ENCODE data around the gene LDLRAD3.
"Not testable (repeated sequence)": the region's sequence is repeated elsewhere in the genome, so short reads cannot be mapped to it uniquely, and the experiment has no call there.

The LDLRAD3 gene

DNA sequence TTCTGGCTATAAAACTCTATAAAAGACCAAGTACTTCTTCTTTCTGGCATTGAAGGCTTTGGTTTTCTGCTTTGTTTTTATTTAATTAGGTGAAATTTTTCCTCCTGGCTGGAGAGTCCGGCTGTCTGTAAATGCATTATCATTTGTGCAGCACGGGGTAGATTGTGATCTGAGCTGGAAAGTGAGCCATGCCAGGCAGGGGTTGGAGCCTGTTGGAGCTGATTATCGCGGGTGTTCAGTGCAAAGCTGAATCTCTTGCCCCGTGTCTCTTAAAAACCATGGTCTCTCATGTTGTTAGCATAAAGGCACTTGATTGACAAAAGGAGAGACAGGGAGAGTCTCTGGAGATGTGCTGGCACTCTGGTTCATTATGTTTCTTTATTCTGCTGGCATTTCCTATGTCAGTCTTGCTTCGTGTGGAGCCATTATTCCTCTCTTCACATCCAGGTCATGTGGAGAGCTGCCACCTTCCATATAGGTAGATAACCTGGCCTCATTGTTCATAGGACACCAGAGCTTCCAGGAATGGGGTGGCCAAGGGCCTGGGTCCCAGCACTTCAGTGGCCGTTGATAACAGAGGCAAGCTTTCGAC is 75.2 kb downstream of the LDLRAD3 start:
- no peak for DNase-seq (ENCODE audit: low read depth)

DNA sequence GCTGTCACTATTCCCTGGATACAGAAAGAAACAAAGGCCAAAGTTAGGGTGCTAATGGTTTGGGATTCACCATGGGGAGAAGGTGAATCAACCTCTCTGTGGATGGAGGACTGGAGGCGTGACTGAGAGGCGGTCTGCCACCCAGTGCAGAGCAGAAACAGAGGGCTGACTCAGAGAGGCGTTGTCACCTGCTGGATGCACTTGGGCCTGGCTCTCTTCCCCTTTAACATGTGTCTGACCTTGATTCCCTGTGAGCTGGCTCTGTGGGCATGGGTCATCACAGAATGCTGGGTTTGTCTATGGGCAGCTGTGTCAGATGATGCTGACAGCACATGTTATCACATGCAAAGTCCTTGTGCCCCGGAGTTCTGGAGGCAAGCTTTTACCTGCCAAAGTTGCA is 75.9 kb downstream of the LDLRAD3 start:
- DNase-seq (ENCODE audit: low read depth), result no peak

DNA sequence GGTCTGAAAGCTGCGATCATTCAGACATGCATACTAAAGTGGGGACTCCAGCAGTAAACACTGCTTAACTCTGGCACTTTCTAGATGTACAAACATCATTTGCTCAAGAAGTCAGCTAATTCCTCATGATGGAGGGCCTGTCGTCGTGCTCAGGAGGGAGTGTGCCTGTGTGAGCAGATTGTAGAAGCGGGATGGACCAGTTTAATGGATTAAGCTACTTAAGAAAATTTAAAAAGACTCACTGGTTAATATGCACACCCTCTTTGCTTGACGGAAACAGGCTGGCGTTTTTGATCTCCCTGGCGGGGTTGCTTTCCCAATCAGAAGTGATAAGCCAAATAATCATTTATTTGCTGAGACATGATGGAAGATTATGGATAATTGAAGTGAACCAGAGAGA is 79.0 kb downstream of the LDLRAD3 start:
- DNase-seq (ENCODE audit: low read depth), result no peak

DNA sequence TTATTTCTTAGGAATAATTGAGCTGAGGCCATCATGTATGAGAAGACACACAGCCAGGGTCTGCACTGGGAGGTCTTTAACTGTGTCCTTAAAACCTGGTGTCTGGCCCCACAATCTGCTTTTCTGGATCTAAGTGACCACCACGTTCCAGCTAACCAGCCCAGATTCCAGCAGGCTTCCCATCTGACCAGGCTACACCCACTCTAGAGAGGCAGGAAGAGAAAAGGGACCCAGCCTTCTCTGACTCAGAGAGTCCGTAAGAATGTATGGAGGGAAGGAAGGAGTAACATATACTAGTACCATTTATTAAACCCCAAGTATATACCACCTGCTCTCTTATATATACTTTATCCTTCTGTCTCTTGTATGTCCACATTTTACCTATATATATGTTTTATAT is 80.1 kb downstream of the LDLRAD3 start:
- DNase-seq (ENCODE audit: low read depth), result no peak

DNA sequence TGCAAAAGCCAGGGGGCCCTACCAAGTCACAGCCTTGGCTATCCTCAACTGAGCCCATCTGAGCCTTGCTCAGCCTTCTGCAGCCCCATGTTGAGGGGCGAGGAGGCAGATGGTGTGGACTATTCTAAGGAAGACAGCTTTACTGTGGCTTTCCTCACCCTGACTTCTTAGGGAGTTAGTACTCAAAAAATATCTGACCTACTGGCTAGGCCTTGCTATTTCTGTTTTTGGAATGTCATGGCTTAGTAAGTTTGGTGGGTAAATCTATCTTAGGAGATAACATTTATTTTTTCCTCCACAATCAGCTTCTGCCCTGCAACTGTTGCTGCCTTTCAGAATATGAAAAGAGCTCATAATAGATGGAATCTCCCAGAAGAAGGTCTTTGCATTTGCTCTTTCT is 80.9 kb downstream of the LDLRAD3 start:
- DNase-seq (ENCODE audit: low read depth), result no peak

DNA sequence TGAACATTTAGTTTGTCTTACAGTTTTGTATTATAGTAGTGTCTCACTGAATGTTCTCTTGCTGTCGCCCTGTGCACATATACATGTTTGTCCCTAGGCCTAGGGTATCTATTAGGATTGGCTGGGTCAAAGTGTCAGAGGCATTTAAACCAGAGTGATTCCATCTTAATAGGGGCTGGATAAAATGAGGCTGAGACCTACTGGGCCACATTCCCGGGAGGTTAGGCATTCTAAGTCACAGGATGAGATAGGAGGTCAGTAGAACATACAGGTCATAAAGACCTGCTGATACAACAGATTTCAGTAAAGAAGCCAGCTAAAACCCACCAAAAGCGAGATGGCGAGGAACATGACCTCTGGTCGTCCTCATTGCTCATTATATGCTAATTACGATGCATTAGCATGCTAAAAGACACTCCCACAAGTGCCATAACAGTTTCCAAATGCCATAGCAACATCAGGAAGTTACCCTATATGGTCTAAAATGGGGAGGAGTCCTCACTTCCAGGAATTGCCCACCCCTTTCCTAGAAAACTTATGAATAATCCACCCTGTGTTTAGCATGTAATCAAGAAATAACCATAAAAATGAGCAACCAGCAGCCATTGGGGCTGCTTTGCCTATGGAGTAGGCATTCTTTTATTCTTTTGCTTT is 82.6 kb downstream of the LDLRAD3 start:
- no peak for DNase-seq (ENCODE audit: low read depth)

DNA sequence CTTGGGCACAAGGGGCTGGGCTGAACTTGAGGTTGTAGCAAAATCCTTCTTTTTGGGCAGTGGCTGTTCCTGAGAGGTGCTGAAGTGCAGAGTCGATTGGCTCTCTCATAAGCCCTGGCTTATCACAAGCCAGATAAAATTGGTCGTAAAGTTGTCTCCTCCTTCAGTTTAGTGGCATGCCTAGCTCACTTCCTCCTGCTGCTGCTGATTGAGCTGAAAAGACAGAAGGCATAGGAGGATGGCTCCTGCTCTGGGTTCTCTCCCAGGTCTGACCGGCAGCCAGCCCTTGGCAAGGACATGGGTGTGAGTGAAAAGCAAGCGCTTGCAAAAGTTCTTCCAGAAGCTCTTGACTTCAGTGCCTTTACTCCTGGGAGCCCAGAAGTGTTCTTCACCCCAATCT is 83.9 kb downstream of the LDLRAD3 start:
- DNase-seq (ENCODE audit: low read depth), result no peak

DNA sequence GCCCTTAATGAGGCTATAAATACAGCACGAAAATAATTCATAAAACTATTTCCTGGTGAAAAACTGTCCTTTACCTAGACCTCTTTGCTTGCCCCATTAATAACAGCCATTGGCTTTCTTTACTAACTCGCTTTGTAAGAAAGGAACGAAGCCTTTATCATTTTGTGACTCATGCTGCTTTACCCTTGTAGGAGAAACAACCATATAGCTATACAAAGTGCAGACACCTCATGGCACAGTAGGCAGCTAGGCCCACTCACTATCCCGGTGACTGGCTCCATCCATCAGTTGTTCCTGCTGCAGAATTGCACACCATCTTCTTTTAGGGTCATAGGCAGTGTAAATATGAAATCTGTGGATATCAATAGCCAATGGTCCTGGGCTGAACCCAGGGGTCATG is 85.8 kb downstream of the LDLRAD3 start:
- DNase-seq (ENCODE audit: low read depth), result no peak

DNA sequence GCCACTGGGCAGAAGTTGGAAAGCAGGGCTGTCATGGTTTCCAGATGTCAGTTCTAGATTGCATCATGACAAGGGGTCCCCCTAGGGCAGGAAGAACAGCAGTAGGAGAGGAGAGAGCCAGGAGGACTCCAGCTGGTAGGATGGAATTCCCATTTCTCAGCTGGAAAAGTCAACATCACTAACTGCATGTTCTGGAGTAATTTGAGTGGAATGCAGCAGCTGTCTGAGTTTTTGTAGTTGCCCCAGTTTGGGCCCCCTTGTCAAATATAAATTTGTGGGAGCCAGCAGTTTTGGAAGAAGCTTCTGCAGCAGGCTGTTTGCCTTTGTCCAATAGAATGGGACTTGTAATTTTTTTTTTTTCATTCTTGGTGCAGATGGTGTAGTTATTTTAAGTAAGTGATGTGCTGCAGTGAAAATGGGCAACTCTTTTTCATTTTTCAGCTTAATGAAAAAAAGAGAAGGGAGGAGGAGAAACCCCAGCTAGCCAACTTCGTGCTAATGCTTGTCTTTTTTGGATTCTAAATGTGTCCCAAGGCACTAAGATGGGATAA is 86.9 kb downstream of the LDLRAD3 start:
- DNase-seq (ENCODE audit: low read depth), result no peak

DNA sequence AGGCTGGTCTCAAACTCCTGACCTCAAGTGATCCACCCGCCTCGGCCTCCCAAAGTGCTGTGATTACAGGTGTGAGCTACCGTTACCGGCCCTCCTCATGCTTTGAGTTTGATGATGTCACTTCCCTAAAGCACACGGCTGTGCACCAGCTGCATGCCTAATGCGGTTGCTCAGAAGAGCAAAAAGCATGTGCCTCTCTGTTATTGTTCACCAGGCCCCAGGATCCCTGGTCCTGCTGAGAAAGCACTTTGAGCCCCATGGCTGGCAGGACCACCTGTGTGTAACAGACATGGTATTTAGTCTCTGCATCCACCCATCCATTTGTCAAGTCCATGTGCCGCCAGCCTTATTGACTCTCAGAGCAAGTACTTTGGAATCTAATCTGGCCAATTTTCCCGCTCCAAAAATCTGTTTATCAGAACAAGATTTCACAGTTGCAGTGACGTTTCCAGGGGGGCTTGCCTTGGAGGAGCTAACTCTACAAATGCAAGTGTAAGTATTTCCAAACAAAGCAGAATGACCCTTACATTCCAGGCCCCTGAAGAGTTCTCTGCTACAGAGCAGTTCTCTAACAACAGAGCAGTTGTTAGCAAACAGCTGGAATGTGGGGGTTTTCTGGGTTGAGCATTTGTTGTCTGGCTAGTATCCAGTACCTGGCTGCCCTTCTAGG is 89.4 kb downstream of the LDLRAD3 start:
- no peak for DNase-seq (ENCODE audit: low read depth)

DNA sequence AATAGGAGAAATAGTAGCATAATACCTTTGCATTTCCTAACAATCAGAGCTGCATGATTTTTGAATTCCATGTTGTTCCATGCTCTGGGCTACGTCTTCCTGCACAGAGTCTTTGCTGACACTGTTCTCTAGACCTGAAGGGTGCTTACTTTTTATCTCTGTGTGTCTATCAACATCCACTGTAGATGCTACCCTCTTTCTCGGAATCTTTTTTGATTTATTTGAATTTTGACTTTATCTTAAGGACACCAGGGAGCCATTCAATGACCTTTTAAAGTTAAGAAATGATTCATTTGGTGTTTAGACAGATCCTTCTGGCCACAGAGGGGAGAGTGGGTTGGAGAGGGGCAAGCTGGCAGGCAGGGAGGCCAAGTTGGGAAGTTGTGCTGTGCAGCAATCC is 90.1 kb downstream of the LDLRAD3 start:
- DNase-seq (ENCODE audit: low read depth), result no peak

DNA sequence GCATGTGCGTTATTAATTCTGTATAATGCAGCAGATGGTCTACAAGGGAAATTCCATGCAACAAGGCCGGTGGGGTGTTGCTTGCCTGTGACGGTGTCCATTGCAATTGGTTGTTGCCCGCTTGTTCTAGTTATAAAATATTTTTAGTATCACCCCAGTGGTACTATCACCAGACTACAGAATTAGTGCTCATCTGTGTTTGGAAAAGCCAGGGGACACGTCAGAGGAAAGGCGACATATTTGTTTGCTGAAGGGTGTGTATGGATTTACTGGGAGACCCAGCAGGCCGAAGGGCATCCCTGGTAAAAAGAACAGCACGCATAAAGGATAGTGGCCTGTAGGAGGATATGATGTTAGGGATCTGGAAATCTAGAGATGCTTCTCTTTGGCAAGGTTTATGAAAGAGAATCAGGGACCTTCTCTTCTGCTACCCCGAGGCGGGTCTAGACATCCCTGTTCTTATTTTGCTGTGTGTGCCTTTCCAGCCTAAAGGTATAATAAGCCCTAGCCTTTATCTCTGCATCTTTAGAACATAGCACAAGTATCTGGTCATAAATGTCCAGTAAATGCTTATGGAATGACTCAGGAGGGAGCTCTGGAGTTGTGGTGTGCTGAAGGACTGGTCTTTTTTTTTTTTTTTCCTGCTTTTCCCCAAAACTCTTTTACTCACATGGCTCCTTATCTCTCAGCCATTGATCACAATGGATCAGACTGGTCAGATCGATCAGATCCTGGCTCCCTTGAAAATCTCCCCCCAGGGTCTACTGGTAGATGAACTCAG is 90.9 kb downstream of the LDLRAD3 start:
- no peak for DNase-seq (ENCODE audit: low read depth)

DNA sequence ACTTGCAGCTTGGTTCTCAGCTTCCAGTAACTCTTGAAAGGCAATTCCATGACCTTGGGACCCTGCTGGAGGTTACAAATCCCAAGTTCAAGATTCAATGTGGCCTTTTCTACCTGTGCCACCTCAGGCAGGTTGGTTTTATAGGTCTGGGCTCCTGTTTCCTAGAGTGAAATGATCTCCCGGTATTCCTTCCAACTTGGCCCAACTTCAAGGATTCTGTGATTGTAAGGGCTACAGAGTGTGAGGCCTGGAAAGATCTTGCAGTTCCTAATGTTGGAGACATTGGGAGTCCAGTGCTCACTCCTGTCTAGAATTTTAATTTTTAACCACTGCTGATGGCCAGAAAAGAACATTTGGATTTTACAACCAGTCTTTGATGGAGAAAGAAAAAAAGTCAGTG is 91.6 kb downstream of the LDLRAD3 start:
- no peak for DNase-seq (ENCODE audit: low read depth)

DNA sequence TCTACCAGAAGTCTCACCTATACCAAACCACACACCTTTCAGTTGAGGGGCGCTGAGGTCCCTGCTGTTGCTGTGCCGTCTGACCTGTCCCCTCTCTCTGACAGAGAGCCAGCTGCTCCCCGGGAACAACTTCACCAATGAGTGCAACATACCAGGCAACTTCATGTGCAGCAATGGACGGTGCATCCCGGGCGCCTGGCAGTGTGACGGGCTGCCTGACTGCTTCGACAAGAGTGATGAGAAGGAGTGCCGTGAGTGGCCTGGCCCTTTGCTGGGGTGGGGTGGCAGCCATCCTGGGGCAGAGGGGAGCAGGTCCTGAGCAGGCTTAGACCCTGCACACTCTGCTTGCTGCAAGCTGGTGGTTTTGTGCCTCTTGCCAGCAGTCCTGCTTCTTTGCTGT is 92.1 kb downstream of the LDLRAD3 start:
- no peak for DNase-seq (ENCODE audit: low read depth)

DNA sequence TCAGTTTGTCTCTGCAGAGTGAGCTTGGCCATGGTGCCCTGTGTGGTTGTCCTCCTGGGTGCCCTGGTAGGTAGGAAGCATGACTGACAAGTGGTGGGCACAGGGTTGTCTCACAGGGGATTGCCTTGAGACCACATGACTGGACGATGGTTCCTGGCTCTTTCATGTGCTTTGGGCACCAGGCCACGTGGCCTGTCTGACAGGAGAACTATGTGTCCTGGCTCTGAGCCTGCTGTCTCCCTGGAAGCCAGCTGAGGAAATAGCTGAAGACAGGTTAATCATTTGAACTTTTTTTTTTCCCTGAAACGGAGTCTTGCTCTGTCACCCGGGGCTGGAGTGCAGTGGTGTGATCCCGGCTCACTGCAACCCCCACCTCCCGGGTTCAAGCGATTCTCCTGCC is 93.2 kb downstream of the LDLRAD3 start:
- DNase-seq (ENCODE audit: low read depth), result no peak

DNA sequence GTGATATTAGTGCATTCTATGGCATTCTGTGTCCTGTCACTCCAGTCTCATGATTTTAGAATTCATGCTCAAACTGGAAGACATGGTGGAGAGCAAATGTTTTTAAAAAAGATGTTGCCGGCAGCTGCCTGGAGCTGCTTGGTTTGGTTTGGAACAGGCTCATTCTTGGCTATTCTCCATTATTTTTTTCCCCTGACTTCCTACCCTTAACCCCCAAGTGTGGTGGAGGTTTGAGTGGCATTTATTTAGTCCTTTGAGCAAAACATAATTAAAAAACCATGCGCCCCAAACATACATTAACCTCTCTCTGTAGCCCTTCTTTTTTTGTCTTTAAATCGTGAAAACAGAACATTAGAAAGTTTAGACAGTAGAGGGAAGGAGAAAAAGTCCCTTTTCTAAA is 94.7 kb downstream of the LDLRAD3 start:
- DNase-seq (ENCODE audit: low read depth), result no peak

DNA sequence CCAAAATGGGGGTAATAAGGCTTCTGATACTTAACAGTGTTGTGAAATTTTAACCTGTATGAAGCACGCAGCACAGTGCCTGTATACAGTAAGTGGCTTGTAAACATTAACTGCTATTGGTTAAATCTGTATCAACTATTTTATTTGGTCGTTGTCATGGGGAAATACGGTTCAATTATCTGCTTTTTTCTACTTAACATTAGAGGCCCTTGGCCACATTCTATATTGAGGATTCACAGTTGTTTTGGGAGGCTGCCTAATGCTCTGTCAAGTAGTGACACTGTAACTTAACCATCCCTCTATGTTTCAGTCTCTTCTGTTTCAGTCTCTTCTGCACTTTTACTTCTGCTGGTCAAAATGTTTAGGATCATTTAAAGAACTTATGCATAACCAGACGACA is 95.6 kb downstream of the LDLRAD3 start:
- DNase-seq (ENCODE audit: low read depth), result no peak

DNA sequence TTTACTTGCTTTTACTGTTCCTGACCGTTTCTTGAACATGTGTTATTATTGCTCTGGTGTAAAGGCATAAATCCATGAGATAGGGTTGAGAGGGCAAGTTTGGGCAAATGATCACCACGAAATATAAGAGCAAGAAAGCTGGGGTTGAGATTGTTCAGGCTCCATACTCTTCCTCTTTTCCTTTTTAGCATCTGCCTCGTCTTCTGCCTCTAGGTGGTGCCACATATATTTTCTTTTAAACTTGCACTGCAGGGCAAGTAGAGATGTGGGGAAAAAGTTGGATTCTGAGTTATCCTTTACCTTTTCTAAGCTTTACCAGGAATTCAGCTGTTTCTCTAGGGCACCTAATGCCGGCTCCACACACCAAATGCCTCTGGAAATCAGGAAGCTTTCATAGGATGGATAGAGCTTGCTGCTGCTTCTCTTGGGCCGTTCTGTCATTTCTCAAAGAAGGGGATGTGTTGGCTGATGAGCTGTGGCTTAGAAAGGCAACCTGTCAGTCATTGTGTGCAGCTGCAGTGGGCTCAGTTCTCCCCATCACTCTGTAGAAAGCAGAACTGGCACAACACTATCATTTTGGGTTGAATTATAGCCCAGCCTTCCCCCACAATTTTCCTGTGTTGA is 98.2 kb downstream of the LDLRAD3 start:
- DNase-seq (ENCODE audit: low read depth), result no peak

DNA sequence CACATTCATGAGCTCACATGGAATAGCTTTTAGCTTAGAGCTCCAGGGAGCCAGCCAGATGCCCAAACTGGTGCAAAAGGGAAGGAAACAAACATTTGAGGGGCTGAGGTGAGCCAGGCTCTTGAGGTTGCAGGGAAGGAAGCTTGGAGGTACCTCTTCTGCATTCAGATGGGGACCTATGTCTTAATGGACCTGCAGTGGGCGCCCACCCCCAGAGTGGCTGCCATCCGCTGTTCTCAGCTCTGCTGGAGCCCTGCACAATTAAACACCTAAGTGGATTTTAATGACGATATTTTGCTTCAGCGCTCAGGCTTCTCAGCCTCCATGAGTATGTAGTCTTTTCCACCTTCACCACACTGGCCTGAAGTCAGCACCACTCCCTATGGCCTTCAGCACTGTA is 100.8 kb downstream of the LDLRAD3 start:
- no peak for DNase-seq (ENCODE audit: low read depth)

DNA sequence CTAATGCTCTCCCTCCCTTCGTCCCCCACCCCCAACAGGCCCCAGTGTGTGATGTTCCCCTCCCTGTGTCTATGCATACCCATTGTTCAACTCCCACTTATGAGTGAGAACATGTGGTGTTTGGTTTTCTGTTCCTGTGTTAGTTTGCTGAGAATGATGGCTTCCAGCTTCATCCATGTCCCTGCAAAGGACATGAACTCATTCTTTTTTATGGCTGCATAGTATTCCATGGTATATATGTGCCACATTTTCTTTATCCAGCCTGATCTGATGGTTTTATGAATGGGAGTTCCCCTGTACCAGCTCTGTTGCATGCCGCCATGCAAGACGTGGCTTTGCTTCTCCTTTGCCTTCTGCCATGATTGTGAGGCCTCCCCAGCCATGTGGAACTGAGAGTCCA is 102.1 kb downstream of the LDLRAD3 start:
- DNase-seq (ENCODE audit: low read depth), result not testable (repeated sequence)

DNA sequence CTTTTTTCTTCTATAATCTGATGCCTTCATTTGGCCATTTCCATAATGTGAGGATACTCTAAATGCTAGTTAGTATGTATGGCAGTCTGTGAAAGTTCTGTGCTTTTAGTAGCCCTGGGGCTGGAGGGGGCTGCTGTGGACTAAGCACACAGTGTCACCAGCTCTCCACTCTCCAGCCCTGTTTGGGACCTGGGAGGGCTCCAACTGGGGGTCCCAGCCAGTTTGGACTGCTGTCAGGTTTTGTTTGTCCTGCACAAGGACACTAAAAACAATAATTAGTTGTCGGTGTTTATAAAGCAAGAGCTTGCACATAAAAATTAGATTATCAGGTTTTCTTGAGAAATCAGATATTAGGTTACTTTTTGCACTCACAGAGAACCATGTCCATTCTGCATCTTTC is 103.1 kb downstream of the LDLRAD3 start:
- DNase-seq (ENCODE audit: low read depth), result no peak

DNA sequence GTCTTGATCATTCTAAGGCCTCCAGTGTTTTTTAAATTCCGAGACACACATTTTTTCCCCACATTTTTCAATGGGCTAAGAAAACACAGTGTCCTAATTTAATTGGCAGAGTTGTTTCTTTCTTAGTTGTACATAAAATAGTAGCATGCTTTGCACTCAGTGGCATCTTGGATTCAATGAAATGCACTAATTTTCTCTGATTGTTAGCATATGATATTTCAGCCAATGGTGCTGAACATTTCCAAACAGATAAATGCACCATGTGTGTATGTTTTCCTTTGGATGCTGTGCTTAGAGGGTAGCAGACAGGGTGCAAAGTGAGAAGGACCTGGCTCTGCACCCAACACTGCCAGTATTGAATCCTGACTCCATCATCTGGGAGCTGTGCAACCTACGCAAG is 103.5 kb downstream of the LDLRAD3 start:
- DNase-seq (ENCODE audit: low read depth), result no peak

Data from CMK (cell line).